ENCODE data around the gene CNTN5.

CNTN5 gene

DNA sequence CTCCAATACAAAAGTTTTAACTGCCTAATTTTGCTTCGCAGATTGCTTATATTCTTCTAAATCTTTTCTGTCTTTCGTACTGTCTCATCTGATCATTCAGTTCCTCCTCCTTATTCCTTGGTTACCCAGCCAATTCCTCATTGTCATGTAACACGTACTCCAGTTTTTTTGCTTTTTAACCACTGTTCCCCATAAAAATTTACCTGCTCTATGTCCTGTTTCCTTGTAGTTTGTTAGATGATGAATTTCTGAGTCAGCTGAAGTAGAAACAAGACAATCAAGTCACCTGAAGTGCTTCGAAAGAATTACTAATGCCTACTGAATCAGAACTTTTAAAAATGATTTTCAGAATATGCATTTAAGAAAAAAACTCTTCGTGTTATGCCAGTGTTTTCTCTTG, 150.6 kb downstream of the CNTN5 start:
- FAIRE-seq: no peak

DNA sequence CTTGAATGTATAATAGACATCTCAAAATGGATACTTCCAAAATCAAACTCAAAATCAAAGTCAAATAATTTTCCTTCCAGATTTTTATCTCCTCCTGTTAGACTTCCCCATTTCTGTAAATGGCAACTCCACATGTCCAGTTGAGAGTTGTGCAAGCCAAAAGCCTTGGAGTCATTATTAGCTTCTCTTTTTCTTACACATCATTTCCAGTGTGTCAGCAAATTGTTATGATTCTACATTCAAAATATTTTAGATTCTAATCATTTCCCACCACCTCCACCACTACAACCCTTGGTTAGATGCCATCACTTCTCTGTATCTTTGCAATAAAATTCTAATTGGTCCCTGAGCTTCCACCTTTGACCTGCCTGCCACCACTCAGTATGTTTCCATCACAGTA, 155.7 kb downstream of the CNTN5 start:
- no peak for FAIRE-seq

GRCh38 chr11:99177446-99177845, 156.7 kb downstream of the CNTN5 start:
- FAIRE-seq: no peak

- no peak for FAIRE-seq
These were observed 163.4 kb downstream of the CNTN5 start for GRCh38 chr11:99184146-99184545.

- no peak for FAIRE-seq
These were observed 167.5 kb downstream of the CNTN5 start for GRCh38 chr11:99188221-99188620.

- FAIRE-seq: no peak
These were observed 172.0 kb downstream of the CNTN5 start for GRCh38 chr11:99192716-99193115.

GRCh38 chr11:99197477-99197876, 176.7 kb downstream of the CNTN5 start:
- FAIRE-seq: no peak

DNA sequence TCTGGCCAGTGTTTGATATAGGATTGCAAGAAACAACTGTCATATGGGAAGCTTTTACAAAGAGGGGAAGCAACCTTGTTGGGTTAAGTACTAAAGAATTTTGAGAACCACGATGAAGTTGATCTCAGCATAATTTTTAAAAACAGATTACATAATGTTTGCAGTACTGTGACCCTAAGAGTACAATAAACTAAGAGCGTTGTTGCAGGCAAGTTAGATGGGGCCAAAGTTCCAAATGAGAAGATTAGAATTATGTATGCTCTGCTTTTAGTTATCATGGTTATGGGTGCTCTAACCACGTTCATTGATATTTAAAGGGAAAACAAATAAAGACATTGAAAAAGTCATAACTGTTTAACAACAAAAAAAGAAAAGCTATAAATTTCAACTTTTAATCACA, 177.5 kb downstream of the CNTN5 start:
- no peak for FAIRE-seq

- FAIRE-seq: no peak
These were observed 178.6 kb downstream of the CNTN5 start for GRCh38 chr11:99199341-99199740.

DNA sequence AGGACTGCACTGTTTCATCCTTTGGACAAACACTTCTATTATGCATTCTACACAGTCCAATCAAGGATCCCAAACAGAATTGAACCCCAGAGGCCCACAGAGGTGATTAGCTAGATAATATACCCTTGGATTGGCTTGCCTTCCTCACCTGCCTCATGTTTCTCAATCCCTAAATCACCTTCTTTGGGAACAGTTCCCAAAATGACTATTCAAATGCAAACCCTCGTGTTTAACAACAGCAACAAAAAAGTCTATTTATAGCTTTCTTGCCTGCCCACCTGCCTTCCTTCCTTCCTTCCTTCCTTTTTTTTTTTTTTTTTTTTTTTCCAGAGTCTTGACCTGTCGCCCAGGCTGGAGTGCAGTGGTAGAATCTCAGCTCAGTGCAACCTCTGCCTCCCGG, 180.0 kb downstream of the CNTN5 start:
- FAIRE-seq: no peak

DNA sequence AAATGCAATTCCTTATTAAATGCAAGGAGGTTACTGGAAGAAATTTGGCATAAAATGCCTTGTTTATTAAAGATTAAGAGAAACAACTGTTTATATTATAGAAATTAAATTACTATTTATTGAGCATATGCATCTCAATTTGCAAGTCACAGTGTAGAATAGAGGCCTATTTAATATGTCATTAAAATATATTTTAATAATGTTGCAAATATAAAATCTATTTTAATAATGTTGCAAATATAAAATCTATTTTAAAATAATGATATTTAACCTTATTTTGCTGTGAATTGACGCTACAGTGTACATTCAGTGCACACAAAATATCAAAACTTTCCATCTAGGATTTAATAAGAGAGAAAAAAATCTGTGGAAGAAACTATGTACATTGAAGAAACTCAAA, 188.1 kb downstream of the CNTN5 start:
- FAIRE-seq: no peak

GRCh38 chr11:99229544-99229943, 208.8 kb downstream of the CNTN5 start:
- no peak for FAIRE-seq

DNA sequence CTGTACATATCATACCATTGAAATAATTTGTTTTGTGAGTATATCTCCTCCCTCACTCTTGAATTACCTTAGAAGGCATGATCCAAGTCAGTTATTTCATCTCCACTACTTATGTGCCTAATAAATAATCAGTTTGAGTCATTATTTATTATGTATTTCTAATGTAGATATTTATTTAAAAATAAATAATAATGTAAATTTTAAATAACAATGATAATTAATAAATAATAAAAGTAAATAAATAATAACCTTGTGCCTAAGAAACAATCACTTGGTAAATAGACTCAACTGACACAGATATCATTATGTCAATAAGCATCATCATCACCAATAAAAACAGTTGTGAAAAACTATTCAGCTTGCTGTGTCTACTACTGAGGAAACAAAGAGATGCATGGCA, 213.8 kb downstream of the CNTN5 start:
- FAIRE-seq: no peak

- no peak for FAIRE-seq
These were observed 217.7 kb downstream of the CNTN5 start for GRCh38 chr11:99238401-99238800.

GRCh38 chr11:99240192-99241030, 219.7 kb downstream of the CNTN5 start:
- FAIRE-seq: no peak

DNA sequence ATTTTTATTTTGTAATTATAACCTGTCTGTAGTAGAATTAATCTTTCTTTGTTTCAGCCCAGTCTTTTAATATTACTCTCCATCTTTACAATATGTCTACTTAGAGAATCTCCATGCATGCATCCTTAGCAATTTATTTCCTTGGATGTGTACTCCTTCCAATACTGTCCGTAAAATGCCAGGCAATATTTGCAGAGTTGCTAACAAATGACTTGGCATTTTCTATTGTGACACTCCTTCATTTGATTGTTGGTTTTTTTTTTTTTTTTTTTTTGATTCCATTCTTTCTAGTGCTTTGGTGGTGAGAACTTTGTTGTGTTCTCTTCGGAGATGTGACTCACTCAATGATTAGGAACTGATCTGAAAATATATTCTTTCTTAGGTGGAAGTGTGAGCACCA, 220.3 kb downstream of the CNTN5 start:
- no peak for FAIRE-seq

GRCh38 chr11:99244613-99245012, 223.9 kb downstream of the CNTN5 start:
- FAIRE-seq: no peak

DNA sequence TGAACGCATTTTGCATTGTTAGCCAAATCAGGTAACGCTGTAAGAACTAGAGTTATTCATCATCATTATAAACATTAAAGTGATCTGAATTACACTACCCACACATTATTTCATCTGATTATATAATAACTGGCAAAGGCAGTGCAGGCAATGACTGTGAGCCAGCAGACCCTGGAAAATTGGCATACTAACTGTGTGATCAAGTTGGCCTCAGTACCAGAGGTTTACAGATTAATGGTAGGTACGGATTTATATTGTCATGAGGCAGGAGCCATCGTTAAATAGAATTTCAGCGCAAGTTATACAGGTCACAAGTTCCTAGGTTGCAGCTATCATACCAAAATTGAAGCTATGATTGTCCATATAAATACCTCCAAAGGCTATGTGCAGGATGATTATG, 225.4 kb downstream of the CNTN5 start:
- FAIRE-seq: no peak

DNA sequence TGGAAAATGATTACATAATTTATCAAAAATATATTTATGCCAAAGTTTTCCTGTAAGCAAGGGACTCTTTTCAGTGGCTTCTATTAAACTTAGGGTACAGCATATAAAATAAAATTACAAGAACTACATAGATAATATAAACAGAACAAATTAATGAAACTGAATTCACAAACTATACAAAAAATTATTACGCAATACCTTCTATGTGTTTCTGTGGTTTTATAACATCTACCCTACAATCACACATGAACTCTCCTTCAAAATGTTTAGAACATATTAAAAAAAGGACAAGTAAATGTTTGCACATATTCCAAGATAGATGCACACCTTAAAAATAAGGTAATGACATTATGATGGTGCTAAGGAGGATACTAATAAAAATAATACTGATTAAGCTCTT, 235.9 kb downstream of the CNTN5 start:
- FAIRE-seq: no peak

- no peak for FAIRE-seq
These were observed 236.4 kb downstream of the CNTN5 start for GRCh38 chr11:99257131-99257530.

GRCh38 chr11:99260696-99261095, 239.9 kb downstream of the CNTN5 start:
- no peak for FAIRE-seq

- FAIRE-seq: no peak
These were observed 248.1 kb downstream of the CNTN5 start for GRCh38 chr11:99268886-99269285.

- FAIRE-seq: no peak
These were observed 250.8 kb downstream of the CNTN5 start for GRCh38 chr11:99271527-99271926.

GRCh38 chr11:99275521-99275920, 254.8 kb downstream of the CNTN5 start:
- FAIRE-seq: no peak

DNA sequence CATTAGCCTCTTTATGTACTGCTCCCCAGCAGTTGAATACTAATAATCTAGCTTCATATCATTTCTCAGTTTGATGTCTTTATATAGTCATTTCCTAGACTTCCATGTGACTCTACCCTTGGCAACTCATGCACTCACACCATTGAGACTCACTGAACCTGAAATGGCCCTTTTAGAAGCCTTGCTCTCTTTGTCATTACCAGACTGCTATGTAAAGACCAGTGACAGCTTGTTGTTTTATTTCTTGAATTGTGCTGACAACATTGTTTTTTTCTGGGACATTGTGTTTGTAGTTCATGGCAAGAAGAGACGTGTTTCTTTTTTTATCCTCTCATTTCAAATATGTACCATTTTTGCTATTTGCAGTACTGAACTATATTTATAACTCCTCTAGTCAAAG, 256.5 kb downstream of the CNTN5 start:
- FAIRE-seq: no peak

Data from TTC549 (cell line).